Fibroblast of villous mesenchyme (primary cell): ENCODE measurements around the gene RNF13. TPM values are rescaled to one million over a fixed set of nuclear protein-coding genes. Genes with fewer than 3 reads are reported as not detected.

Experiments
- DNase-seq: peaks from one replicate; pipeline ENCODE4 v3.0.0-alpha.2; 2010; ENCODE audit warnings: low read depth
- H3K4me3 ChIP-seq: 2 replicates; pipeline ENCODE4 v1.5.1; 2011; ENCODE audit warnings: low read depth, mild to moderate bottlenecking, low read length
- total RNA-seq: library from RNA; depleted of rRNA; stranded (reverse); fragments of >200 nt; gene quantifications from 2 replicates; pipeline ENCODE4 v1.2.3, GENCODE V29; 2012
- TF ChIP-seq, protein P1 (sequence below): IDR thresholded peaks from 2 replicates; pipeline ENCODE4 v1.5.1; 2012; ENCODE audit warnings: low read depth, mild to moderate bottlenecking, low read length; ENCODE audit not compliant: insufficient read depth

The RNF13 gene
- total RNA-seq, 1 donor = 77.3 TPM

DNA sequence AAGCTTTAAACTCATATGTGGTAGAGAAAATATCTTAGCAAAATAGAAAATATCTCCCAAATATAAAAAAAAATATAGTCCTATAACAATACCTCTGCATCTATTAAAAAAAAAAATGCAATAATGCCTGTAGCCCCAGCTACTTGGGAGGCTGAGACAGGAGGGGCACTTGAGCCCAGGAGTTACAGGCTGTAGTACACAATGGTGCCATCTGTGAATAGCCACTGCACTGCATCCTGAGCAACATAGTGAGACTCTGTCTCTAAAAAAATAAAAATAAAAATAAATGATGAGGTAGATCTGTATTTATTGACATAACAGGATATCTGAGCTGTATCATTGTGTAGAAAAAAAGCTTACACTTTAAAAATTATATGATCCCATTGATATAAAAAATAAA, 87.3 kb downstream of the RNF13 start:
- no peak for DNase-seq
- TF ChIP-seq, protein P1, sequence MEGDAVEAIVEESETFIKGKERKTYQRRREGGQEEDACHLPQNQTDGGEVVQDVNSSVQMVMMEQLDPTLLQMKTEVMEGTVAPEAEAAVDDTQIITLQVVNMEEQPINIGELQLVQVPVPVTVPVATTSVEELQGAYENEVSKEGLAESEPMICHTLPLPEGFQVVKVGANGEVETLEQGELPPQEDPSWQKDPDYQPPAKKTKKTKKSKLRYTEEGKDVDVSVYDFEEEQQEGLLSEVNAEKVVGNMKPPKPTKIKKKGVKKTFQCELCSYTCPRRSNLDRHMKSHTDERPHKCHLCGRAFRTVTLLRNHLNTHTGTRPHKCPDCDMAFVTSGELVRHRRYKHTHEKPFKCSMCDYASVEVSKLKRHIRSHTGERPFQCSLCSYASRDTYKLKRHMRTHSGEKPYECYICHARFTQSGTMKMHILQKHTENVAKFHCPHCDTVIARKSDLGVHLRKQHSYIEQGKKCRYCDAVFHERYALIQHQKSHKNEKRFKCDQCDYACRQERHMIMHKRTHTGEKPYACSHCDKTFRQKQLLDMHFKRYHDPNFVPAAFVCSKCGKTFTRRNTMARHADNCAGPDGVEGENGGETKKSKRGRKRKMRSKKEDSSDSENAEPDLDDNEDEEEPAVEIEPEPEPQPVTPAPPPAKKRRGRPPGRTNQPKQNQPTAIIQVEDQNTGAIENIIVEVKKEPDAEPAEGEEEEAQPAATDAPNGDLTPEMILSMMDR = no peak
- no peak overlapping the region for H3K4me3 ChIP-seq

GRCh38 chr3:149901770-149902169, 88.8 kb downstream of the RNF13 start:
- DNase-seq = no peak
- TF ChIP-seq, protein P1 = no peak
- H3K4me3 ChIP-seq = no peak overlapping the region

DNA sequence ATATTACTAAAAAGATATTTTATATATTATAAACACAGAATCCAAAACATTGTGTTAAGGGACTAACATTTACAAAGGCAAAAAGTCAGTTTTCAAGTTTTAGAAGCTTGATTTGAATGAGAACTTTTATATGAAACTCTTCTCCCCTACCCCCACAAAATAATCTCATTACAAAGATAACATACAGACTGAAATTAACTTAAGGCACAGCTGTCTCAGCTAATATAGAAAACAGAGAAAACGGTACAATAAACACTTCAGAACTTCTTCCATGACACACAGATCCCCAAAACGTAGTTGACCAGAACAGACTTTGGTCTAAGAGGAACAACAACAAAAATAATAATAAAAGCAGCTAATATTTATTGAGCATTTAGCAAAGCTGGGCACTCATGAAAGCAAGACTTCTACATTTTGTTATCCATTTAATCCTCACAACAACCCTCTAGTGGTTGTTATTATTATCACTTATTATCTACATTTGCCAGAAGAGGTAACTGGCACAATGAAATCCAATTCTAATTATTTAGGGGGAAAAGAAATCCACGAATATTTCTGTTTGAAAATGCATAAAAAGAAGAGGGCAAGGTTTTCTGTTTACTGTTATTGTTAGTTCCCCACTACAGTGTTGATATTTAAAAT, 89.6 kb downstream of the RNF13 start:
- TF ChIP-seq, protein P1 = peak; percentile 35
- DNase-seq = no peak
- no peak overlapping the region for H3K4me3 ChIP-seq

DNA sequence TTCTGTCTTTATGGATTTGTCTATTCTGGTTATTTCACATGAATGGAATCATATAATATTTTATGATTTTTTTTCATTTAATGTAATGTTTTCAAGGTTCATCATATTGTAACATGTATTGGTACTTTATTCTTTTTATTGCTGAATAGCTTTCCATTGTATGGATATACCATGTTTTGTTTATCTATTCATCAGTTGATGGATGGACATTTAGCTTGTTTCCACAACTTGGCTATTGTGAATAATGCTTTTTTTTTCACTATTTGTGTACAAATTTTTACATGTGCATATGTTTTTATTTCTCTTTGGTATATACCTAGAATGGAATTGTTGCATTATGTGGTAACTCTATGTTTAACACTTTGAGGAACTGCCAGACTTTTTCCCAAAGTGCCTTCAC, 93.0 kb downstream of the RNF13 start:
- TF ChIP-seq, protein P1 = no peak
- DNase-seq = no peak
- H3K4me3 ChIP-seq = no peak overlapping the region

DNA sequence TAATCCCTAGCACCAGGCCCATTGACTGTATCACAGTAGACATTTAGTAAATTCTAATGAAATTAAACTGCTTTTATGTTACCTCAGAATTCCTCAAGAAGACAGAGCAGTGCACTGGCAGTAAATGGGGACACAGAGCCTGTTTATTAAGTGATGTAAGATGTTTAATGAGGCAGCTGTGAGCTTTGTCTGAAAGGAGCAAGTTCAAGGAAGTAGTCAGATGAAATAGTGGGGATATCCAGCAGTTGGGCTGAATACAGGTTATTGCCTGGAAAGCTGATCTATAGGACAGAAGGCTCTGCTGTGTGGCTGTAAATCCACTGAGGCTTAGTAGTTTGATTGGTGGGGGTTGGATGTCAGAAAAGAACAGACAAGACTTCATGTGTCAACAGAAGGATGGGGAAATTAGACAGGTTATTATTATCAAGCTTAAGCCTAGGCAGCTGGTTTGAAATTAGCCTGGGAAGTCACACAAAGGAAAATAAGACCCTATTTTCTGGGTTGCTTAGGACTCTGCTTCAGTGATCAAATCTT, 95.5 kb downstream of the RNF13 start:
- TF ChIP-seq, protein P1 = no peak
- no peak for DNase-seq
- no peak overlapping the region for H3K4me3 ChIP-seq

DNA sequence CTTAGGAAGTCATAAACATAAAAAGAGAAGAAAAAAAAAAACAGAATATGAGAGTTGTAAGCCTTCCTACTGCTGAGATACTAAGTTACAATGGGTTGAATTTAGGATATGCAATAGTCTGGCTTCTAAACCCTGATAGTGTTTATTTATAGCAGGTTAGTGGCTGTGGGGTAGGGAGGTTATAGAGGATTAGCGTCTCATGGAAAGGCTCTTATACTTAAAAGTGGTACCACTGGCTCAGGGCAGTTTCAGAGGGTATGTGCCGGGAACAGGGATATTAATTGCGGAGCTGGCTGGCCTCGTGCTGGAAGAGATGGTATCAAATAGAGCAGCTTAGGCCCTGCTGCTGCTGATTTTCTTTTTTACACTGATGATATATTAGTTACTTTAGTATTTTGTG, 96.9 kb downstream of the RNF13 start:
- TF ChIP-seq, protein P1 = no peak
- DNase-seq = no peak
- no peak overlapping the region for H3K4me3 ChIP-seq
